SK-N-MC (cell line): ENCODE results near the gene GIMD1.
"Not testable (repeated sequence)": the region's sequence is repeated elsewhere in the genome, so short reads cannot be mapped to it uniquely, and the experiment has no call there.

Experiments used
- DNase-seq: peaks from one replicate; pipeline ENCODE4 v3.0.0-alpha.2; 2011; ENCODE audit warnings: low read depth, low spot score
- H3K27ac ChIP-seq: fragments of 200-600 bp; sonication (generic); 2 replicates; pipeline ENCODE4 v1.5.1; 2016; ENCODE audit warnings: mixed run types
- H3K36me3 ChIP-seq: fragments of 200-600 bp; sonication (generic); 2 replicates; pipeline ENCODE4 v1.6.1; 2017; ENCODE audit warnings: antibody characterized with exemption, low read length, mixed read lengths; ENCODE audit not compliant: insufficient read depth
- H3K4me3 ChIP-seq: fragments of 200-600 bp; sonication (generic); 2 replicates; pipeline ENCODE4 v1.5.1; 2016
- H3K9ac ChIP-seq: fragments of 200-600 bp; sonication (generic); 2 replicates; pipeline ENCODE4 v1.8.0; 2017; ENCODE audit warnings: mixed run types, mixed read lengths; ENCODE audit not compliant: insufficient read length
- H3K9me3 ChIP-seq: fragments of 200-600 bp; sonication (generic); 2 replicates; pipeline ENCODE4 v1.6.1; 2017; ENCODE audit warnings: low read depth, mild to moderate bottlenecking, antibody characterized with exemption, low read length, moderate library complexity, mixed read lengths
- EZH2 ChIP-seq: fragments of 200-600 bp; sonication (generic); IDR thresholded peaks from one replicate; pipeline ENCODE4 v1.6.1; 2017; ENCODE audit warnings: antibody characterized with exemption
- FOXP2 ChIP-seq: optimal IDR thresholded peaks from 2 replicates; pipeline ENCODE3; 2011; ENCODE audit warnings: mild to moderate bottlenecking, moderate library complexity; ENCODE audit not compliant: insufficient read depth; ENCODE audit errors: extremely low read length, control extremely low read depth
- POLR2AphosphoS5 ChIP-seq: IDR thresholded peaks from 2 replicates; pipeline ENCODE4 v1.6.1; 2012; ENCODE audit warnings: mild to moderate bottlenecking, low read depth, low read length, borderline replicate concordance

The GIMD1 gene

GRCh38 chr4:106325800-106326199 is 42.8 kb downstream of the GIMD1 start:
- Histone ChIP-seq H3K9me3 (no peaks in the 10 kb centered on the region), H3K4me3 (no peak overlapping the region), H3K36me3 (peaks cover 51% of the 10 kb centered on the region), H3K9ac (no peak overlapping the region), H3K27ac (no peak overlapping the region)
- no peak for DNase-seq
- TF ChIP-seq FOXP2 (no peak), EZH2 (no peak), POLR2AphosphoS5 (no peak)

- H3K4me3 ChIP-seq: no peak overlapping the region
- H3K27ac ChIP-seq: peak overlapping the region; percentile 3; the same call in 1 of the 2 replicates
- H3K36me3 ChIP-seq: peaks cover 36% of the 10 kb centered on the region
- H3K9ac ChIP-seq: no peak overlapping the region
- no peaks in the 10 kb centered on the region for H3K9me3 ChIP-seq
- DNase-seq: no peak
- TF ChIP-seq POLR2AphosphoS5: no peak
- TF ChIP-seq EZH2: no peak
- no peak for TF ChIP-seq FOXP2
Measured at GRCh38 chr4:106323119-106323518, 45.5 kb downstream of the GIMD1 start.

- H3K27ac ChIP-seq, H3K4me3 ChIP-seq, H3K9me3 ChIP-seq, H3K9ac ChIP-seq, DNase-seq: not testable (repeated sequence)
- H3K36me3 ChIP-seq: peaks cover 23% of the 10 kb centered on the region
Measured at GRCh38 chr4:106321814-106322213, 46.8 kb downstream of the GIMD1 start.

GRCh38 chr4:106321168-106321567 is 47.4 kb downstream of the GIMD1 start:
- not testable (repeated sequence) for H3K27ac ChIP-seq, DNase-seq, H3K9ac ChIP-seq, H3K9me3 ChIP-seq, H3K4me3 ChIP-seq
- H3K36me3 ChIP-seq: peaks cover 18% of the 10 kb centered on the region

- H3K4me3 ChIP-seq: no peak overlapping the region
Measured at GRCh38 chr4:106320235-106320634, 48.3 kb downstream of the GIMD1 start.

GRCh38 chr4:106318511-106318910 is 50.1 kb downstream of the GIMD1 start:
- H3K36me3 ChIP-seq: peaks cover 7% of the 10 kb centered on the region
- H3K9ac ChIP-seq: peak overlapping the region; percentile 52
- no peak for TF ChIP-seq POLR2AphosphoS5
- no peak for TF ChIP-seq EZH2
- TF ChIP-seq FOXP2: no peak
- no peak overlapping the region for H3K27ac ChIP-seq
- no peaks in the 10 kb centered on the region for H3K9me3 ChIP-seq
- no peak for DNase-seq
- H3K4me3 ChIP-seq: peak overlapping the region; percentile 96

More at GRCh38 chr4:106320235-106320634, 48.3 kb downstream of the GIMD1 start:
- H3K36me3 ChIP-seq: peaks cover 15% of the 10 kb centered on the region
- no peak overlapping the region for H3K27ac ChIP-seq
- no peak for DNase-seq
- H3K9me3 ChIP-seq: no peaks in the 10 kb centered on the region
- TF ChIP-seq POLR2AphosphoS5 (no peak), FOXP2 (no peak), EZH2 (no peak)
- no peak overlapping the region for H3K9ac ChIP-seq

GRCh38 chr4:106317815-106318214 is 50.8 kb downstream of the GIMD1 start:
- Histone ChIP-seq H3K9me3 (no peaks in the 10 kb centered on the region), H3K4me3 (peak overlapping the region; percentile 96), H3K27ac (no peak overlapping the region), H3K36me3 (peaks cover 7% of the 10 kb centered on the region), H3K9ac (peak overlapping the region; percentile 98)
- TF ChIP-seq FOXP2 (no peak), EZH2 (no peak), POLR2AphosphoS5 (no peak)
- no peak for DNase-seq

- no peak for DNase-seq
- Histone ChIP-seq H3K27ac (peak overlapping the region; percentile 96), H3K36me3 (peaks cover 7% of the 10 kb centered on the region), H3K4me3 (peak overlapping the region; percentile 96), H3K9ac (peak overlapping the region; percentile 98), H3K9me3 (no peaks in the 10 kb centered on the region)
- TF ChIP-seq POLR2AphosphoS5 (no peak), FOXP2 (no peak), EZH2 (no peak)
Measured at GRCh38 chr4:106316773-106317409, 51.7 kb downstream of the GIMD1 start.

- Histone ChIP-seq H3K9ac (peak within 1 kb of the TSS; percentile 98), H3K4me3 (peak within 1 kb of the TSS; percentile 96), H3K9me3 (no peaks in the 10 kb centered on the region), H3K36me3 (peaks cover 7% of the 10 kb centered on the region), H3K27ac (peak within 1 kb of the TSS; percentile 96)
- TF ChIP-seq POLR2AphosphoS5 (peak; percentile 84), EZH2 (no peak), FOXP2 (no peak)
- DNase-seq: peak; percentile 68
Measured at GRCh38 chr4:106315968-106316772, 52.4 kb downstream of the GIMD1 start, which contains the start of the genes AIMP1 and TBCK. Gene AIMP1, plus strand, starts transcription at chr4:106316550. Its CDS starts 8,460 bp downstream, at chr4:106325010. Gene TBCK, minus strand, starts transcription at chr4:106316209. Its CDS starts 7,249 bp downstream, at chr4:106308960.
